Activated T-cell treated with anti-CD3 and anti-CD28 coated beads for 1 hour (primary cell): ENCODE results near the gene HDAC4.

Experiments used
- DNase-seq: peaks from one replicate; pipeline ENCODE4 v3.0.0-alpha.2; 2020; ENCODE audit warnings: low read depth

Gene HDAC4

GRCh38 chr2:239220981-239221396 is 179.8 kb downstream of the HDAC4 start:
- no peak for DNase-seq

GRCh38 chr2:239220341-239220740 is 180.5 kb downstream of the HDAC4 start:
- DNase-seq, result no peak

GRCh38 chr2:239216614-239217273 is 184.1 kb downstream of the HDAC4 start:
- DNase-seq, result no peak

- no peak for DNase-seq
Measured at GRCh38 chr2:239215988-239216613, 184.7 kb downstream of the HDAC4 start.

GRCh38 chr2:239215136-239215925 is 185.5 kb downstream of the HDAC4 start:
- no peak for DNase-seq

- no peak for DNase-seq
Measured at GRCh38 chr2:239214725-239215124, 186.1 kb downstream of the HDAC4 start.

- DNase-seq, result no peak
Measured at GRCh38 chr2:239213643-239214101, 187.1 kb downstream of the HDAC4 start.

- DNase-seq, result no peak
Measured at GRCh38 chr2:239212929-239213642, 187.7 kb downstream of the HDAC4 start.

GRCh38 chr2:239212121-239212928 is 188.5 kb downstream of the HDAC4 start:
- DNase-seq, result no peak

- no peak for DNase-seq
Measured at GRCh38 chr2:239211396-239212094, 189.3 kb downstream of the HDAC4 start.

GRCh38 chr2:239209783-239210182 is 191.0 kb downstream of the HDAC4 start:
- DNase-seq, result no peak

GRCh38 chr2:239208465-239209180 is 192.2 kb downstream of the HDAC4 start:
- DNase-seq, result no peak

GRCh38 chr2:239206851-239207250 is 194.0 kb downstream of the HDAC4 start:
- no peak for DNase-seq

- no peak for DNase-seq
Measured at GRCh38 chr2:239206042-239206441, 194.8 kb downstream of the HDAC4 start.

- no peak for DNase-seq
Measured at GRCh38 chr2:239204876-239205468, 195.8 kb downstream of the HDAC4 start.

- DNase-seq, result no peak
Measured at GRCh38 chr2:239204136-239204875, 196.5 kb downstream of the HDAC4 start.

- no peak for DNase-seq
Measured at GRCh38 chr2:239203443-239204135, 197.2 kb downstream of the HDAC4 start.

- DNase-seq, result no peak
Measured at GRCh38 chr2:239202836-239203235, 198.0 kb downstream of the HDAC4 start.
